Vagina (tissue), 2 donors: ENCODE results near the gene DGKI. TPM values are rescaled to one million over a fixed set of nuclear protein-coding genes. Genes with fewer than 3 reads are reported as not detected.

Experiments
- DNase-seq, 2 donors: peaks; one replicate each; pipeline ENCODE4 v3.0.0-alpha.2; 2017; ENCODE audit errors: extremely low spot score in 2 of 2
- H3K27ac ChIP-seq: fragments of 200-600 bp; sonication (generic); one replicate; pipeline ENCODE4 v1.5.1; 2019
- H3K27me3 ChIP-seq: fragments of 200-600 bp; sonication (generic); one replicate; pipeline ENCODE4 v1.5.1; 2019
- H3K36me3 ChIP-seq, 2 donors: fragments of 200-600 bp; sonication (generic); one replicate each; pipeline ENCODE4 v1.5.1; 2017 to 2019
- H3K4me1 ChIP-seq: fragments of 200-600 bp; sonication (generic); one replicate; pipeline ENCODE4 v1.5.1; 2019
- H3K4me3 ChIP-seq, 2 donors: fragments of 200-600 bp; sonication (generic); 1 replicate in 1 of 2; 2 replicates in 1 of 2; pipeline ENCODE4 v1.5.1; 2016 to 2019
- H3K9me3 ChIP-seq: fragments of 200-600 bp; sonication (generic); one replicate; pipeline ENCODE4 v1.5.1; 2019
- POLR2A ChIP-seq, 2 donors: fragments of 450-650 bp; IDR thresholded peaks; one replicate each; pipeline ENCODE4 v1.6.1; 2017; ENCODE audit warnings: antibody characterized with exemption in 2 of 2, mild to moderate bottlenecking in 2 of 2, moderate library complexity in 2 of 2
- POLR2AphosphoS5 ChIP-seq, 2 donors: sonication (generic); formaldehyde crosslinking; IDR thresholded peaks; one replicate each; pipeline ENCODE4 v1.9.0; 2017; ENCODE audit warnings: antibody characterized with exemption in 2 of 2, mild to moderate bottlenecking in 2 of 2, low read depth in 1 of 2; ENCODE audit not compliant: insufficient read depth in 1 of 2
- intact Hi-C: fragments of 100-400 bp; cut with DNase I; formaldehyde crosslinking; loops from one replicate; pipeline ENCODE4 v1.15.1; 2023
- total RNA-seq: library from RNA; depleted of rRNA; stranded (reverse); fragments of >200 nt; gene quantifications from one replicate; pipeline ENCODE4 v1.2.3, GENCODE V29; 2016
- TF ChIP-seq, protein P1 (sequence below), 3 experiments: fragments of 450-650 bp in 2 of 3; fragments of 200-600 bp in 1 of 3; sonication (generic) in 1 of 3; IDR thresholded peaks; one replicate each; pipeline ENCODE4 v1.5.1; 2017 to 2019; ENCODE audit warnings: antibody characterized with exemption in 3 of 3, mild to moderate bottlenecking in 2 of 3, moderate library complexity in 2 of 3

Gene DGKI
- total RNA-seq, 1 donor from 2014 or later, result 1.2 TPM

DNA sequence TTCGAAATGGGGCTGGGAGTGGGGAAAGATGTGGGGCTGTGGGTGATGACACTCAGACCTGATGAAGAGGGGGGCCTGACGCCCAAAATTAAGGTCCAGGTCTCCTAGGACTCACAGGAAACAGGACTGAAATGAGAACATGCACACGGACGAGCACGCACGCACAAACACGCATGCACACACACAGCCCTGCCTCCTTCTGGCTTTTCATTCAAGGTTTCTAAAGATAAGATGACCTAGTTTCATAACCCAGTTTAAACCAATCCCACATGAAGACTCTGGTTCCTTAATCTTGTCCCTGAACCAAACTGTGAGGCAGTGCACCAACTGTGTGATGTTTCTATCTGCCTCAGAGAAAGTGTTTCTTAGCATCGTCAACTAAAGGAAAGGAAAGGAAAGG is 162.0 kb downstream of the DGKI start:
- Histone ChIP-seq H3K4me3 (no peak overlapping the region), H3K4me1 (no peaks in the 10 kb centered on the region), H3K36me3 (no peaks in the 10 kb centered on the region), H3K27me3 (no peaks in the 10 kb centered on the region), H3K27ac (no peak overlapping the region), H3K9me3 (no peaks in the 10 kb centered on the region)
- intact Hi-C loops, result no loop called here
- TF ChIP-seq, protein P1, sequence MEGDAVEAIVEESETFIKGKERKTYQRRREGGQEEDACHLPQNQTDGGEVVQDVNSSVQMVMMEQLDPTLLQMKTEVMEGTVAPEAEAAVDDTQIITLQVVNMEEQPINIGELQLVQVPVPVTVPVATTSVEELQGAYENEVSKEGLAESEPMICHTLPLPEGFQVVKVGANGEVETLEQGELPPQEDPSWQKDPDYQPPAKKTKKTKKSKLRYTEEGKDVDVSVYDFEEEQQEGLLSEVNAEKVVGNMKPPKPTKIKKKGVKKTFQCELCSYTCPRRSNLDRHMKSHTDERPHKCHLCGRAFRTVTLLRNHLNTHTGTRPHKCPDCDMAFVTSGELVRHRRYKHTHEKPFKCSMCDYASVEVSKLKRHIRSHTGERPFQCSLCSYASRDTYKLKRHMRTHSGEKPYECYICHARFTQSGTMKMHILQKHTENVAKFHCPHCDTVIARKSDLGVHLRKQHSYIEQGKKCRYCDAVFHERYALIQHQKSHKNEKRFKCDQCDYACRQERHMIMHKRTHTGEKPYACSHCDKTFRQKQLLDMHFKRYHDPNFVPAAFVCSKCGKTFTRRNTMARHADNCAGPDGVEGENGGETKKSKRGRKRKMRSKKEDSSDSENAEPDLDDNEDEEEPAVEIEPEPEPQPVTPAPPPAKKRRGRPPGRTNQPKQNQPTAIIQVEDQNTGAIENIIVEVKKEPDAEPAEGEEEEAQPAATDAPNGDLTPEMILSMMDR (IDR thresholded peaks at IDR 0.05), result no peak
- TF ChIP-seq POLR2A (IDR thresholded peaks at IDR 0.05) (no peak), POLR2AphosphoS5 (IDR thresholded peaks at IDR 0.05; ENCODE audit: insufficient read depth in 1 of 2, low read depth in 1 of 2) (no peak)
- no peak for DNase-seq

DNA sequence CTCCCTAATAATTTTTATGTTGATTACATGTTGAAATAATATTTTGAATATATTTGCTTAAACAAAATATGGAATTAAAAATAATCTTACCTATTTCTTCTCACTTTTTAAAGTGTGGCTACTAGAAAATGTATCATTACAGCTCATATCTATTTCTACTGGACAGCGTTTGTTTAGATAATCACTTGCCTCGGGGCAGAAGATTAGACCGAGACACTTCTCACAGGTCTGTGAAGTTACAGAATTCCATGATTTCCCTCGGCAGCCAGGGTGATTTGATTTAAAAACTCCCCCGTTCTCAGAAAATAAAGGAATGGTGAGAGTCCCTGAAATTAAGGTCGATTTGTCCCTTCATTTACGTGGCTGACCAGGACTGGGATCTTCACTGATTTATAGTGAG is 162.5 kb downstream of the DGKI start:
- H3K27me3 ChIP-seq, result no peaks in the 10 kb centered on the region
- H3K36me3 ChIP-seq, result no peaks in the 10 kb centered on the region
- no peaks in the 10 kb centered on the region for H3K4me1 ChIP-seq
- no peak overlapping the region for H3K27ac ChIP-seq
- intact Hi-C loops, result no loop called here
- no peaks in the 10 kb centered on the region for H3K9me3 ChIP-seq
- TF ChIP-seq POLR2A (IDR thresholded peaks at IDR 0.05) (no peak), POLR2AphosphoS5 (IDR thresholded peaks at IDR 0.05; ENCODE audit: insufficient read depth in 1 of 2, low read depth in 1 of 2) (no peak)
- TF ChIP-seq, protein P1 (IDR thresholded peaks at IDR 0.05), result no peak
- H3K4me3 ChIP-seq, result no peak overlapping the region
- no peak for DNase-seq

DNA sequence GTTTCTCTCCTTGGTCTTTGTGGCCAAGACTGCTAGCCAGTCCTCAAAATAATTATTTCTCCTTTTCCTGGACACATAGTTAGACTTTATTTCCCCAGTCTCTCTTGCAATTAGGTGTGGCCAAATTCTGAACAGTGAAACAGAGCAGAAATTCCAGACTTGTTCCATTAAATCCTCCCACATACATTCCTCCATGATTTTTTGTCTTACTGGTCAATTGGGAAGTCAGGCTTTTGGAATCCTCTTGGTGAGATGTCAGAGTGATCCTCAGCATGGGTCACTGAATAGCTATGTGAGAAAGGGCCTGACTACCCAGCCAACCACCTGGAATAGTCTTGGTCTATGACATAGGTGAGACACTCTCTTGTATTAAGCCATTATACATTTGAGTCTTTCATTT is 164.2 kb downstream of the DGKI start:
- H3K27ac ChIP-seq, result no peak overlapping the region
- H3K36me3 ChIP-seq, result no peaks in the 10 kb centered on the region
- no peaks in the 10 kb centered on the region for H3K9me3 ChIP-seq
- TF ChIP-seq POLR2AphosphoS5 (IDR thresholded peaks at IDR 0.05; ENCODE audit: insufficient read depth in 1 of 2, low read depth in 1 of 2) (no peak), POLR2A (IDR thresholded peaks at IDR 0.05) (no peak)
- H3K27me3 ChIP-seq, result no peaks in the 10 kb centered on the region
- H3K4me1 ChIP-seq, result no peaks in the 10 kb centered on the region
- H3K4me3 ChIP-seq, result no peak overlapping the region
- no peak for DNase-seq
- intact Hi-C loops, result no loop called here

DNA sequence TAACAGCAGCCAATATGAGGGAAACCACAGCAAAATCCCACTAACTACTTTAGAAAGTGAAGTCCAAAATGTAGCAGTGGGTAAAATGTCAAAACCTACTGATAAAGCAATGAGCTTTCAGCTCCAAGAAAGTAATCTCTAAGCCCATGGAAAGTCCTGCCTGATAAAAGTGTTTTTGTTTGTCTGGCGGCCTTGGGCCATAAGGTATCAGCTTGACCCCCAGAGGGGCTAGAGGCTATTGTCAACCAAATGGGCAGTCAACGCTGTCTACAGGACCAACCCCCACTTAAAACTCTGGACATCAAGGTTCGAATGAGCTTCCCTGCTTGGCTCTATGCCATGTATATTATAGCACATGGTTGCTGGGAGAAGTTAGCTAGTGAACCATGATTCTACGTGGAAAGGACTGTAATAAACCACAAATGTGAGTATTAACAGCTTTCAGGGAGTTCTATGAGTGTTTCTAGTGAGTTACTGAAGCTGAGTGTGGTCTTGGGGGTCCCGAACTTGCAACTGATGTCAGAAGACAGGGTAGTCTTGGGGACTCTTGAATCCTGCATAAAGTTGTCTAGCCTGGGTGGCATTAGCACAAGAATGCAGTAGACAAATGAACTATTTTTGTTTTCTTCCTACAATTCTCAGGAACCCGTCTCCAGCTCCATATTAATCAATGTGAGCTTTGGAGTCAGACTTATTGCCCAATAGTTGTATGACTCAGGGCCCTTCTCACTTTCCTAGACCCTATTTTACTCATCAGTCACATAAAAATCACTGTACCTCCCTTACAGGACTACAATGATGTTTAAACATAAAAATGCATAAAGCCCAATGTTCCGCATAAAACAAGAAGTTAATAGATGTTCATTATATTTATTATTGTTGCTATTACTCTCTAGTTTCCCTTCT is 164.9 kb downstream of the DGKI start:
- intact Hi-C loops, result no loop called here
- Histone ChIP-seq H3K27ac (peak overlapping the region; percentile 47), H3K4me3 (no peak overlapping the region), H3K4me1 (no peaks in the 10 kb centered on the region), H3K36me3 (no peaks in the 10 kb centered on the region), H3K9me3 (no peaks in the 10 kb centered on the region), H3K27me3 (no peaks in the 10 kb centered on the region)
- no peak for DNase-seq
- TF ChIP-seq POLR2AphosphoS5 (IDR thresholded peaks at IDR 0.05; ENCODE audit: insufficient read depth in 1 of 2, low read depth in 1 of 2) (no peak), POLR2A (IDR thresholded peaks at IDR 0.05) (no peak)
- TF ChIP-seq, protein P1 (IDR thresholded peaks at IDR 0.05), result no peak

DNA sequence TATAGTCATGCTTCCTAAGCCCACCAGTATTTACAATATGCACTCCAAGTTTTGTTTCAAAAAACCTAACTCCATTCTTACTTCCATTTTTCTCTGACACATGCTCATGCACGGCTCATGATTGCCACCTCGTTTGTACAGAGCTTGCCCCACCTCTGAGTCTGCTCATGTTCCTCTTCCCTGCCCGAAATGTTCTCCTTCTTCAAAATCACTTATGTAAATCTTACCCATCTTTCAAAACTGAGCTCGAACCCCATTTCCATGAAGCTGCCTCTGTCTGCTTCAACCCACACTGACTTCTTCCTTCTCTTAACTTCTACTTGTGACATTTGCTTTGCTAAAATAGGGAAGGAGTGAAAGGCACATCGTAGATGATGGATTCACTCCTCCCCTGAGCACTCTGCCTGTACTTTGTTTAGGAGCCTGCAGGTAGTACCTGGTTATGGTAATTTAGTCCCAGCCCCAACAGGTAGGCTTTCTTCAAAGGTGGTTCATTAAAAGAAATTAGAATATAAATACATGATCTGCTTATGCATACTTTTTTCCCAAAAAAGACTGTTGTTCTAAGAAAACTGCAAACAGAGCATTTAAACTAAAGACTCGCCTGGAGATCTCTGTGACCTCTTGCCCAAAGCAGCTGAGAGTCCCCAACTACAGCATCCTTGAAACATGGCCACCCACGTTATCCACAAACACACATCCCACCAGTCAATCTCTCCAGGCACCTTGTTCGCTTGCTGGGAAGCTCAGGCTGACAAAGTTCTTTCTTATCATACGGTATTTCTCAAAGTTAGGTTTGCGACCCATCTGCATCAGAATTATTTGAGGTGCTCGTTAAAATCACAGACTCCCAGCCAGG is 172.0 kb downstream of the DGKI start:
- no peaks in the 10 kb centered on the region for H3K27me3 ChIP-seq
- intact Hi-C loops, result no loop called here
- DNase-seq, result no peak
- no peaks in the 10 kb centered on the region for H3K9me3 ChIP-seq
- no peak overlapping the region for H3K27ac ChIP-seq
- H3K36me3 ChIP-seq, result no peaks in the 10 kb centered on the region
- H3K4me3 ChIP-seq, result no peak overlapping the region
- H3K4me1 ChIP-seq, result no peaks in the 10 kb centered on the region
- no peak for TF ChIP-seq POLR2A (IDR thresholded peaks at IDR 0.05)
- no peak for TF ChIP-seq POLR2AphosphoS5 (IDR thresholded peaks at IDR 0.05; ENCODE audit: insufficient read depth in 1 of 2, low read depth in 1 of 2)
- TF ChIP-seq, protein P1 (IDR thresholded peaks at IDR 0.05), result no peak
